ENCODE results near the gene COBL. TPM values are rescaled to one million over a fixed set of nuclear protein-coding genes. Genes with fewer than 3 reads are reported as not detected.

The COBL gene
- total and polyA plus RNA-seq, 2 donors (not counting 3 experiments of a cell fraction or from before 2014, with no cell fraction given) = 0.11 TPM; not detected in 1

DNA sequence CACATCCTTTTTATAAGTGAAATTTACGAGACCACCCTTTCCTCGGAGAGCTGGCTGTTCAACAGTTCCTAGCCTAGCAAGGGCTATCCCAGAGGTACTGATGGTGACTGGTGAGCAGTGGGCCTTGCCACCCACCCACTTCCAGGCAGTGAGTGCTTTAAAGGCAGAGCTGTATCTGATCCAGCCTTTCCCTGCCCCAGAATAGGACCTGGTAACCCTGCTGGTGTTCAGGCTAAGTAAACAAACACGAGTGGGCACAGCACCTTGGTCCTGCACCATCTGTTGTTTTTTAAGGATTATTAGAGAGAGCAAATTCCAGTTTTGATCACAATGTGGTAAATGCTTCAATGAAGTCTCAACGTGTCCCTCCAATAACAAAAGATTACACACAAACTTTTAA lies 75.7 kb downstream of the COBL start:
- H2AFZ ChIP-seq (ENCODE audit: low read depth, low read length) = no peak overlapping the region
- no peak overlapping the region for H3K4me3 ChIP-seq (replicated peaks in 1 of 3; ENCODE audit: insufficient read depth in 1 of 3, low read depth in 1 of 3, low read length in 3 of 3)
- no peaks in the 10 kb centered on the region for H3K27me3 ChIP-seq (ENCODE audit: control insufficient read depth in 2 of 2, insufficient read depth in 2 of 2, low read length in 2 of 2)
- no peaks in the 10 kb centered on the region for H3K36me3 ChIP-seq (ENCODE audit: control insufficient read depth in 2 of 2, extremely low read depth in 1 of 2, insufficient read depth in 2 of 2, low read length in 2 of 2)
- H3K79me2 ChIP-seq (ENCODE audit: control insufficient read depth, insufficient read depth, low read length) = no peaks in the 10 kb centered on the region
- no peaks in the 10 kb centered on the region for H3K4me1 ChIP-seq (ENCODE audit: control insufficient read depth, extremely low read depth, insufficient read depth, low read length)
- dilution Hi-C loops (cut with MboI; ENCODE audit: extremely low pct_ligation_motif_present, low sequenced_read_pairs) (no loop called here), intact Hi-C loops (cut with micrococcal nuclease) (no loop called here)
- TF ChIP-seq EZH2 (IDR thresholded peaks at IDR 0.05; ENCODE audit: borderline replicate concordance, low read depth, low read length, severe bottlenecking) = no peak
- TF ChIP-seq POLR2A (IDR thresholded peaks at IDR 0.05; ENCODE audit: low read depth, low read length) = no peak
- TF ChIP-seq, protein P1, sequence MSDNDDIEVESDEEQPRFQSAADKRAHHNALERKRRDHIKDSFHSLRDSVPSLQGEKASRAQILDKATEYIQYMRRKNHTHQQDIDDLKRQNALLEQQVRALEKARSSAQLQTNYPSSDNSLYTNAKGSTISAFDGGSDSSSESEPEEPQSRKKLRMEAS (IDR thresholded peaks at IDR 0.05; ENCODE audit: insufficient read depth, insufficient read length) = no peak
- no peak for TF ChIP-seq JUN (IDR thresholded peaks at IDR 0.05; ENCODE audit: borderline replicate concordance, insufficient read depth, insufficient read length, low read depth)
- TF ChIP-seq FOS (IDR thresholded peaks at IDR 0.05; ENCODE audit: borderline replicate concordance, insufficient read depth, low read length) = no peak
- no peak for TF ChIP-seq GATA2 (IDR thresholded peaks at IDR 0.05; ENCODE audit: insufficient read depth, insufficient read length, low read depth, low read length)
- no peak for TF ChIP-seq POLR2AphosphoS5 (IDR thresholded peaks at IDR 0.05; ENCODE audit: insufficient read depth, low read depth, low read length)
- no peaks in the 10 kb centered on the region for H3K9me1 ChIP-seq (replicated peaks; ENCODE audit: control insufficient read depth, extremely low read depth, insufficient read depth, low read length)
- no TSS peak for BruUV-seq (replicated peaks)
- no peak for DNase-seq (ENCODE audit: low read depth, low spot score)
- no peaks in the 10 kb centered on the region for H4K20me1 ChIP-seq (replicated peaks; ENCODE audit: control insufficient read depth, extremely low read depth, insufficient read depth, low read length)
- ChIA-PET POLR2A (no interaction called here), CTCF (no interaction called here)
- no peak for FAIRE-seq
- H3K4me2 ChIP-seq (ENCODE audit: insufficient read depth, low read length) = no peak overlapping the region
- H3K9me3 ChIP-seq (replicated peaks; ENCODE audit: control insufficient read depth, insufficient read depth, low read length) = no peaks in the 10 kb centered on the region
- no peak overlapping the region for H3K9ac ChIP-seq (replicated peaks; ENCODE audit: extremely low read depth, insufficient read depth, low read length)
- no peak overlapping the region for H3K27ac ChIP-seq (ENCODE audit: insufficient read depth, low read depth, low read length)

DNA sequence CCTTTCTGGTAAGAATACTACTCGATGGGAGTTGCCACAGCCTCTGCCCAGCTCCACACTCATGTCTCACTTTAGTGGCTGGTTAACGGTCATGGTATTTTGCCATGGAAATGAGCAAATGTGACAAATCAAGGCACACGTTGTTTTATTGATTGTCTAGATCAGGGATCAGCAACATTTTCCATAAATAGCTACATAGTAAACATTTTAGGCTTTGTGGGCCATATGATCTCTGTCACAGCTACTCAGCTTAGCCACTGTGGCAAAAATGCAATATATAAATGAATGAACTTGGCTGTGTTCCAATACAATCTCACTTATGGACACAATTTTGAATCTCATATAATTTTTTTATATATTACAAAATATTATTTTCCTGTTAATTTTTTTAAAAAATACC lies 76.9 kb downstream of the COBL start:
- Histone ChIP-seq H2AFZ (ENCODE audit: low read depth, low read length) (no peak overlapping the region), H3K4me1 (ENCODE audit: control insufficient read depth, extremely low read depth, insufficient read depth, low read length) (no peaks in the 10 kb centered on the region), H3K36me3 (ENCODE audit: control insufficient read depth in 2 of 2, extremely low read depth in 1 of 2, insufficient read depth in 2 of 2, low read length in 2 of 2) (no peaks in the 10 kb centered on the region), H4K20me1 (replicated peaks; ENCODE audit: control insufficient read depth, extremely low read depth, insufficient read depth, low read length) (no peaks in the 10 kb centered on the region), H3K4me3 (replicated peaks in 1 of 3; ENCODE audit: insufficient read depth in 1 of 3, low read depth in 1 of 3, low read length in 3 of 3) (no peak overlapping the region), H3K9me1 (replicated peaks; ENCODE audit: control insufficient read depth, extremely low read depth, insufficient read depth, low read length) (no peaks in the 10 kb centered on the region), H3K4me2 (ENCODE audit: insufficient read depth, low read length) (no peak overlapping the region), H3K79me2 (ENCODE audit: control insufficient read depth, insufficient read depth, low read length) (no peaks in the 10 kb centered on the region), H3K9ac (replicated peaks; ENCODE audit: extremely low read depth, insufficient read depth, low read length) (no peak overlapping the region), H3K27ac (ENCODE audit: insufficient read depth, low read depth, low read length) (no peak overlapping the region), H3K27me3 (ENCODE audit: control insufficient read depth in 2 of 2, insufficient read depth in 2 of 2, low read length in 2 of 2) (no peaks in the 10 kb centered on the region), H3K9me3 (replicated peaks; ENCODE audit: control insufficient read depth, insufficient read depth, low read length) (no peaks in the 10 kb centered on the region)
- dilution Hi-C loops (cut with MboI; ENCODE audit: extremely low pct_ligation_motif_present, low sequenced_read_pairs) = no loop called here
- FAIRE-seq (no peak), DNase-seq (ENCODE audit: low read depth, low spot score) (no peak)
- no peak for TF ChIP-seq FOS (IDR thresholded peaks at IDR 0.05; ENCODE audit: borderline replicate concordance, insufficient read depth, low read length)
- ChIA-PET POLR2A (no interaction called here), CTCF (no interaction called here)
- intact Hi-C loops (cut with micrococcal nuclease) = no loop called here
- no TSS peak for BruUV-seq (replicated peaks)
